Activated B cell treated with CpG ODN at 0.5 μM for 24 hours (primary cell): ENCODE data around the gene DAGLB. TPM values are rescaled to one million over a fixed set of nuclear protein-coding genes. Genes with fewer than 3 reads are reported as not detected.
"Not testable (repeated sequence)": the region's sequence is repeated elsewhere in the genome, so short reads cannot be mapped to it uniquely, and the experiment has no call there.

Experiments used
- ATAC-seq: fragments of 200-7000 bp; cut with Tn5 transposase; one replicate; pipeline ENCODE4 v1.10.0; 2021; ENCODE audit warnings: low read depth, mild to moderate bottlenecking, moderate library complexity
- CTCF ChIA-PET: fragments of 350-600 bp; sonication (Branson Sonifier 250); formaldehyde crosslinking; loops from one replicate; lab custom pipeline; 2021; ENCODE audit warnings: antibody characterized with exemption; lab: Charles Lee
- POLR2A ChIA-PET: fragments of 350-600 bp; sonication (Branson Sonifier 250); formaldehyde crosslinking; loops from one replicate; lab custom pipeline; 2021; ENCODE audit warnings: antibody characterized with exemption; lab: Charles Lee
- DNase-seq: peaks from one replicate; pipeline ENCODE4 v3.0.0; 2022
- H3K27ac Mint-ChIP-seq: one replicate; pipeline ENCODE4 v1.8.0; 2020; ENCODE audit warnings: mixed read lengths
- H3K27me3 Mint-ChIP-seq: one replicate; pipeline ENCODE4 v1.8.0; 2021; ENCODE audit warnings: mixed read lengths
- H3K36me3 Mint-ChIP-seq: one replicate; pipeline ENCODE4 v1.8.0; 2021; ENCODE audit warnings: low read depth, mixed read lengths
- H3K4me1 Mint-ChIP-seq: one replicate; pipeline ENCODE4 v1.8.0; 2021; ENCODE audit warnings: mixed read lengths
- H3K4me3 Mint-ChIP-seq: one replicate; pipeline ENCODE4 v1.8.0; 2020; ENCODE audit warnings: mild to moderate bottlenecking, mixed read lengths
- H3K9me3 Mint-ChIP-seq: one replicate; pipeline ENCODE4 v1.8.0; 2020; ENCODE audit warnings: mixed read lengths
- intact Hi-C: fragments of 100-400 bp; cut with micrococcal nuclease; formaldehyde crosslinking; loops from one replicate; pipeline ENCODE4 v1.15.1; 2024
- total RNA-seq: library from RNA; stranded (reverse); gene quantifications from 2 replicates; pipeline ENCODE4 v1.2.3, GENCODE V29; 2022
- TF ChIP-seq, protein P1 (sequence below): fragments of 200-600 bp; IDR thresholded peaks from one replicate; pipeline ENCODE4 v1.8.0; 2022; ENCODE audit warnings: antibody characterized with exemption, mild to moderate bottlenecking

The DAGLB gene
- total RNA-seq, 1 donor from 2014 or later: 18.3 TPM

GRCh38 chr7:6385909-6386560 is 61.7 kb downstream of the DAGLB start:
- ATAC-seq: no peak
- no peak overlapping the region for H3K4me3 Mint-ChIP-seq
- no peak overlapping the region for H3K27ac Mint-ChIP-seq
- TF ChIP-seq, protein P1, sequence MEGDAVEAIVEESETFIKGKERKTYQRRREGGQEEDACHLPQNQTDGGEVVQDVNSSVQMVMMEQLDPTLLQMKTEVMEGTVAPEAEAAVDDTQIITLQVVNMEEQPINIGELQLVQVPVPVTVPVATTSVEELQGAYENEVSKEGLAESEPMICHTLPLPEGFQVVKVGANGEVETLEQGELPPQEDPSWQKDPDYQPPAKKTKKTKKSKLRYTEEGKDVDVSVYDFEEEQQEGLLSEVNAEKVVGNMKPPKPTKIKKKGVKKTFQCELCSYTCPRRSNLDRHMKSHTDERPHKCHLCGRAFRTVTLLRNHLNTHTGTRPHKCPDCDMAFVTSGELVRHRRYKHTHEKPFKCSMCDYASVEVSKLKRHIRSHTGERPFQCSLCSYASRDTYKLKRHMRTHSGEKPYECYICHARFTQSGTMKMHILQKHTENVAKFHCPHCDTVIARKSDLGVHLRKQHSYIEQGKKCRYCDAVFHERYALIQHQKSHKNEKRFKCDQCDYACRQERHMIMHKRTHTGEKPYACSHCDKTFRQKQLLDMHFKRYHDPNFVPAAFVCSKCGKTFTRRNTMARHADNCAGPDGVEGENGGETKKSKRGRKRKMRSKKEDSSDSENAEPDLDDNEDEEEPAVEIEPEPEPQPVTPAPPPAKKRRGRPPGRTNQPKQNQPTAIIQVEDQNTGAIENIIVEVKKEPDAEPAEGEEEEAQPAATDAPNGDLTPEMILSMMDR: no peak
- POLR2A ChIA-PET: interaction anchor here (0.5 kb wide), 1 partner anchor 22 kb away, joined by 4 read pairs; no protein-coding TSS in a partner anchor
- DNase-seq: no peak
- intact Hi-C loops: no loop called here
- H3K9me3 Mint-ChIP-seq: no peaks in the 10 kb centered on the region
- CTCF ChIA-PET: no interaction called here
- H3K4me1 Mint-ChIP-seq: peaks cover 54% of the 10 kb centered on the region
- H3K36me3 Mint-ChIP-seq: peaks cover 27% of the 10 kb centered on the region
- H3K27me3 Mint-ChIP-seq: no peaks in the 10 kb centered on the region

DNA sequence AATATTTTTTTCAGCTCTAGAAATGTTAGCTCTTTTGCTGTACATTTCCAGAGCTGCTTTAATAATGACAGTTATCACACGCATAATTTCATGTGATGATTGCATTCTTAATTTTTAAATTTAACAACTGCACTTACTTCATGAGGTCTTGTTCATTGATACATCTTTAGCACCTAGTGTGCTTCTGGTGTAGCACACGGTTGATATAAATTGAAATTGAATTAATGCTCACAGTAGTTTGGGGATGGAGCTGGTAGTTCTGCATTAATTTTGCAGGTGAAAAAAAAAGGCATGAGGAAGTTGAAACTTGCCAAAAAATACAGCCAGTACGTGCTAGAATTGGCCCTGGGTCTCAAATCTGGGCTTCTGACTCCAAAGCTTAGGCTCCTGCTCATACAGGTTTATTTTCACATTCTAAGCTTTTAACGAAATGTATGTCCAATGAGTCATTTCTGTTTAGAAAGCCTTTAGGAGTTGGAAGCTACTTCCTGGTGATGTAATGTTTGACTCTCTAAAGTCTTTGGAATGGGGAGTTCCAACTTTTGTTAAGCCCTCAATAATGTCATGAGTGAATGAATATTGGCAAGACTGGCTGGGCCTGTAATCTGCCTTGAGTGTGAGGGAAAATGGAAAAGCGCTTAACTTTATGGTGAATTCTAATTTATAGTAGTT is 62.5 kb downstream of the DAGLB start:
- intact Hi-C loops: no loop called here
- POLR2A ChIA-PET: no interaction called here
- Mint-ChIP-seq H3K27ac (no peak overlapping the region), H3K4me1 (peaks cover 61% of the 10 kb centered on the region), H3K4me3 (no peak overlapping the region), H3K36me3 (peaks cover 30% of the 10 kb centered on the region), H3K9me3 (no peaks in the 10 kb centered on the region), H3K27me3 (no peaks in the 10 kb centered on the region)
- no peak for ATAC-seq
- DNase-seq: no peak
- TF ChIP-seq, protein P1: no peak
- CTCF ChIA-PET: no interaction called here

DNA sequence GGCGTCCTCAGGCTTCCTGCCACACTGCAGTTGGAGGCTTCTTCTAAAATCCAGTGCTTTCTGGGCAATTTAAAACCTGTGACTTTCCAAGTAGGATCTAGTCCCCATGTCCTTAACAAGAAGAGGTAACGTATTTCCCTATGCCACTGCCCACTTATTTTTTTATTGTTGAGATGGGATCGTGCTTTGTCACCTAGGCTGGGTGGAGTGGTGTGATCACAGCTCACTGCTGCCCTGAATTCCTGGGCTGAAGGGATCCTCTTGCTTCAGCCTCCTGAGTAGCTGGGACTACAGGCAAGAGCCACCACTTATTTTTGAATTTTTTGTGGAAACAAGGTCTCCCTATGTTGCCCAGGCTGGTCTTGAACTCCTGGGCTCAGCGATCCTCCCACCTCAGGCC is 63.4 kb downstream of the DAGLB start:
- intact Hi-C loops: no loop called here
- Mint-ChIP-seq H3K4me3 (no peak overlapping the region), H3K9me3 (no peaks in the 10 kb centered on the region), H3K27ac (no peak overlapping the region), H3K36me3 (peaks cover 35% of the 10 kb centered on the region), H3K4me1 (peaks cover 68% of the 10 kb centered on the region), H3K27me3 (no peaks in the 10 kb centered on the region)
- no peak for ATAC-seq
- CTCF ChIA-PET: interaction anchor here (0.7 kb wide), 1 partner anchor 8 kb away, joined by 4 read pairs; no protein-coding TSS in a partner anchor
- POLR2A ChIA-PET: no interaction called here
- TF ChIP-seq, protein P1: no peak
- DNase-seq: no peak

DNA sequence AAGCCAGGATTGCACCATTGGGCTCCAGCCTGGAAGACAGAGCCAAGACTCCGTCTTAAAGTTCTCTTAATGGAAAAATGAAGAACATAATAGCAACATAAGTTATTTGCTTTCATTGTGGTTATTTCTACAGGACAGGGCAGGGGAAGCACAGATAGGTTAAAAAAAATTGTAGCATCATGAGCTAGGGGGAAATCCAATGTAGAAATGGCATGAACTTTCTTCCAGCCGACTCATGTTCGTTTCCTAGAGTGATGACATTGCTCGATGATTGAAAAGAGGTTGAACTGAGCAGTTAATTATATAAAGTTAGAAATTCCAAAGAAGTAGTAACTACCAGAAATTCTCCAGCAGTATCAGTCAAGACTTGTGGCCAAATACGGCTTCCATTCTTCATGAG is 64.9 kb downstream of the DAGLB start:
- no peaks in the 10 kb centered on the region for H3K27me3 Mint-ChIP-seq
- no peaks in the 10 kb centered on the region for H3K9me3 Mint-ChIP-seq
- ChIA-PET CTCF (interaction anchor here (0.6 kb wide), 1 partner anchor 30 kb away, joined by 3 read pairs; no protein-coding TSS in a partner anchor), POLR2A (interaction anchor here (1.2 kb wide), 2 partner anchors 14 to 33 kb away, joined by 3 to 13 read pairs; no protein-coding TSS in a partner anchor)
- ATAC-seq (no peak), DNase-seq (no peak)
- H3K4me3 Mint-ChIP-seq: peak overlapping the region; percentile 16
- H3K4me1 Mint-ChIP-seq: peaks cover 76% of the 10 kb centered on the region
- TF ChIP-seq, protein P1: no peak
- peaks cover 33% of the 10 kb centered on the region for H3K36me3 Mint-ChIP-seq
- intact Hi-C loops: no loop called here
- peak overlapping the region; percentile 53 for H3K27ac Mint-ChIP-seq

GRCh38 chr7:6381846-6382245 is 65.9 kb downstream of the DAGLB start:
- DNase-seq, H3K27me3 Mint-ChIP-seq, intact Hi-C loops, H3K4me3 Mint-ChIP-seq, H3K9me3 Mint-ChIP-seq, CTCF ChIA-PET: not testable (repeated sequence)
- peaks cover 28% of the 10 kb centered on the region for H3K36me3 Mint-ChIP-seq
- peak overlapping the region; percentile 53 for H3K27ac Mint-ChIP-seq
- POLR2A ChIA-PET: interaction anchor here (0.7 to 2.1 kb wide), 2 partner anchors 30 to 32 kb away, joined by 3 to 5 read pairs; no protein-coding TSS in a partner anchor
- ATAC-seq: peak; percentile 43
- peaks cover 82% of the 10 kb centered on the region for H3K4me1 Mint-ChIP-seq
